Esophagus mucosa (tissue), 1 donor: ENCODE measurements around the gene SH3RF1. TPM values are rescaled to one million over a fixed set of nuclear protein-coding genes. Genes with fewer than 3 reads are reported as not detected.

Experiments used
- ATAC-seq: fragments of 200-7000 bp; cut with Tn5 transposase; one replicate; pipeline ENCODE4 v1.9.1; 2020
- total RNA-seq: library from RNA; stranded (reverse); gene quantifications from one replicate; pipeline ENCODE4 v1.2.4, GENCODE V29; 2023
- donor health status: DM: yes; HTN: yes; CAD: no.

The SH3RF1 gene
- total RNA-seq, 1 donor from 2014 or later: 5.4 TPM

- ATAC-seq: no peak
These were observed 139.1 kb downstream of the SH3RF1 start for GRCh38 chr4:169131556-169132208.

GRCh38 chr4:169128902-169129301 is 141.9 kb downstream of the SH3RF1 start:
- no peak for ATAC-seq

GRCh38 chr4:169127314-169127713 is 143.4 kb downstream of the SH3RF1 start:
- no peak for ATAC-seq

- peak; percentile 47 for ATAC-seq
These were observed 146.1 kb downstream of the SH3RF1 start for GRCh38 chr4:169124661-169125060.

GRCh38 chr4:169122422-169122821 is 148.3 kb downstream of the SH3RF1 start:
- ATAC-seq: no peak

GRCh38 chr4:169121861-169122382 is 148.8 kb downstream of the SH3RF1 start:
- no peak for ATAC-seq

GRCh38 chr4:169120624-169121023 is 150.1 kb downstream of the SH3RF1 start:
- ATAC-seq: no peak

- ATAC-seq: no peak
These were observed 151.2 kb downstream of the SH3RF1 start for GRCh38 chr4:169119536-169119935.

- ATAC-seq: no peak
These were observed 153.1 kb downstream of the SH3RF1 start for GRCh38 chr4:169117591-169118081.

- ATAC-seq: no peak
These were observed 154.4 kb downstream of the SH3RF1 start for GRCh38 chr4:169116270-169116901.

GRCh38 chr4:169115897-169116254 is 154.9 kb downstream of the SH3RF1 start:
- ATAC-seq: peak; percentile 95

GRCh38 chr4:169115144-169115896 is 155.4 kb downstream of the SH3RF1 start:
- ATAC-seq: no peak

GRCh38 chr4:169114341-169114974 is 156.3 kb downstream of the SH3RF1 start:
- no peak for ATAC-seq

GRCh38 chr4:169110633-169111032 is 160.1 kb downstream of the SH3RF1 start:
- no peak for ATAC-seq

- ATAC-seq: no peak
These were observed 161.6 kb downstream of the SH3RF1 start for GRCh38 chr4:169109035-169109675.

- no peak for ATAC-seq
These were observed 162.5 kb downstream of the SH3RF1 start for GRCh38 chr4:169108303-169108702.

- no peak for ATAC-seq
These were observed 163.2 kb downstream of the SH3RF1 start for GRCh38 chr4:169107528-169107927.

- peak; percentile 72 for ATAC-seq
These were observed 164.0 kb downstream of the SH3RF1 start for GRCh38 chr4:169106696-169107229.

GRCh38 chr4:169105620-169106019 is 165.1 kb downstream of the SH3RF1 start:
- no peak for ATAC-seq

- no peak for ATAC-seq
These were observed 166.8 kb downstream of the SH3RF1 start for GRCh38 chr4:169103966-169104412.

- ATAC-seq: no peak
These were observed 168.7 kb downstream of the SH3RF1 start for GRCh38 chr4:169102026-169102425.

GRCh38 chr4:169100670-169101101 is 170.1 kb downstream of the SH3RF1 start:
- no peak for ATAC-seq
